ENCODE measurements around the gene BCL2A1.
"Not testable (repeated sequence)": the region's sequence is repeated elsewhere in the genome, so short reads cannot be mapped to it uniquely, and the experiment has no call there.

The BCL2A1 gene

DNA sequence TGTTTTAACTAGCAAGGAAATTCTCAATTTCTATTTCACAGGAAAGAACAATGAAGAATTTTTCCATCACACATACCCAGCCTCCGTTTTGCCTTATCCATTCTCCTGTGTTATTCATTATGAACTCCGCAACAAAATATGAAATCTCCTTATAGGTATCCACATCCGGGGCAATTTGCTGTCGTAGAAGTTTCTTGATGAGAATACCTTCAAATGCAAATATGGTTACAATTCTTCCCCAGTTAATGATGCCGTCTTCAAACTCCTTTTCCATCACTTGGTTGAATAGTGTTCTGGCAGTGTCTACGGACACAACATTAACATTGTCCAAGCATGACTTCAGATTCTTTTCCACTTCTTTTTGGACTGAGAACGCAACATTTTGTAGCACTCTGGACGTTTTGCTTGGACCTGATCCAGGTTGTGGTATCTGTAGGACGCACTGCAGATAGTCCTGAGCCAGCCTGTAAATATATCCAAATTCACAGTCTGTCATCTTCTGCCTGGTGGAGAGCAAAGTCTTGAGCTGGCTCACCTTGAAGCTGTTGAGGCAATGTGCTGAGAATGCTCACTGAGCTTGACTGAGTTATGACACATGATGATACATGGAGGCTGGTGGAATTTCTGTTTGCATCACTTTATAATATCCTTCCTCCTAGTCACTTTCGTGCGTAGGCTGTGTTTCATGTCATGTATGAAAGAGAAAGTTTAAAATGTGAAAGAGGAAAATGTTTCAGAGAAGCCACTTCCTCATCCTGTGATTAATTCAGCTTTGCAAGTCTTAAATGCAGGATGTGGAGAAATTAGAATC is at the start of gene BCL2A1:
TSS of gene BCL2A1 (minus strand) at position 573 of the 811 bp plus-strand sequence. CDS start at position 496, 77 bp downstream.
- DNase-seq (ENCODE audit: low read depth, low spot score): peak; percentile 36

DNA sequence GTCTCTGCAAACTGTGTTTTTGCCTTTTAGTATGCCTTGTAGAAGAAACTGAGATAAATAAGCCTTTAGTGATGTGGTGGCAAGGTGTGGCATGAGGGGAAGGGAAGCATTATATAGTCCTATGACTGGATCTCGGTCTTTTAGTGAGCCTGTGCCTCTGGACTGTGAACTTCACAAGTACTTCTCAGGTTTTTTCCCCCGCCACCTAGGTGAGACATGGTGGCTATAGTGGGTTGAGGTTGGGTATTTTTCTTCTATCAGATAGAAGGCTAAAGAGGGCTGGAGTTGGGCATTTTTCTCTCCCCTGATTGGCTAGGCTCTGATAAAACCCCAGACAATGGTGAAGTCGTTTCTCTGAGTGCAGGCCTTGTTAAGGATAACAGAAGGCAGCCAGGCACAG is 49.7 kb upstream of the BCL2A1 start:
- DNase-seq (ENCODE audit: low read depth, low spot score): no peak

DNA sequence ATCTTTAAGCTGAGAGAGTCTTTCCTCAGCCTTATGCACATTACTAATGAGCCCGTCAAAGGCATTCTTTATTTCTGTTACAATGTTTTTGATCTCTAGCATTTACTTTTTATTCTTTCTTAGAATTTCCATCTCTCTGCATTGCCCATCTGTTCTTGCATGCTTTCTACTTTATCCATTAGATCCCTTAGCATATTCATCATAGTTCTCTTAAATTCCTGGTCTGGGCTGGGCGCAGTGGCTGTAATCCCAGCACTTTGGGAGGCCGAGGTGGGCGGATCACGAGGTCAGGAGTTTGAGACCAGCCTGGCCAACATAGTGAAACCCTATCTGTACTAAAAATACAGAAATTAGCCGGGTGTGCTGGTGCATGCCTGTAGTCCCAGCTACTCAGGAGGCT is 49.2 kb upstream of the BCL2A1 start:
- DNase-seq (ENCODE audit: low read depth, low spot score): not testable (repeated sequence)

DNA sequence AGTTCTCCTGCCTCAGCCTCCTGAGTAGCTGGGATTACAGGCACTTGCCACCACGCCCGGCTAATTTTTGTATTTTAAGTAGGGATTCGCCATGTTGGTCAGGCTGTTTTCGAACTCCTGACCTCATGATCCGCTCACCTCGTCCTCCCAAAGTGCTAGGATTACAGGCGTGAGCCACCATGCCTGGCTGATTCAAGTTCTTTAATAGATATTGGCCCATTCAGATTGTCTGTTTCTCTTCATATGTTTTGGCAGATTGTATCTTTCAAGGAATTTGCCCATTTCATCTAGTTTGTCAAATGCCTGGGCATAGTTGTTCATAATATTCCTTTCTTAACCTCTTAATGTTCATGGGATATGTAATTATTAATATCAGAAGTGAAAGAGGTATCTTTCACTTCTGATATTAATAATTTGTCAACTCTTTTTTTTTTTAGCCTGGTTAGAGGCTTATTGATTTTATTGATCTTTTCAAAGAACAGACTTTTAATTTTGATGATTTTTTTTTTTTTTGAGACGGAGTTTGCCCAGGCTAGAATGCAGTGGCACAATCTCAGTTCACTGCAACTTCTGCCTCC is 48.3 kb upstream of the BCL2A1 start:
- no peak for DNase-seq (ENCODE audit: low read depth, low spot score)

DNA sequence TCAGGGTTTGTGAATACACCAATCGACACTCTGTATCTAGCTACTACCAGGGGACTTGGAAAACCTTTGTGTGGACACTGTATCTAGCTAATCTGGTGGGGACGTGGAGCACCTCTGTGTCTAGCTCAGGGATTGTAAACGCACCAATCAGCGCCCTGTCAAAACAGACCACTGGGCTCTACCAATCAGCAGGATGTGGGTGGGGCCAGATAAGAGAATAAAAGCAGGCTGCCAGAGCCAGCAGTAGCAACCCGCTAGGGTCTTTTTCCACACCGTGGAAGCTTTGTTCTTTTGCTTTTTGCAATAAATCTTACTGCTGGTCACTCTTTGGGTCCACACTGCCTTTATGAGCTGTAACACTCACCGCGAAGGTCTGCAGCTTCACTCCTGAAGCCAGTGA is 46.1 kb upstream of the BCL2A1 start:
- not testable (repeated sequence) for DNase-seq (ENCODE audit: low read depth, low spot score)

DNA sequence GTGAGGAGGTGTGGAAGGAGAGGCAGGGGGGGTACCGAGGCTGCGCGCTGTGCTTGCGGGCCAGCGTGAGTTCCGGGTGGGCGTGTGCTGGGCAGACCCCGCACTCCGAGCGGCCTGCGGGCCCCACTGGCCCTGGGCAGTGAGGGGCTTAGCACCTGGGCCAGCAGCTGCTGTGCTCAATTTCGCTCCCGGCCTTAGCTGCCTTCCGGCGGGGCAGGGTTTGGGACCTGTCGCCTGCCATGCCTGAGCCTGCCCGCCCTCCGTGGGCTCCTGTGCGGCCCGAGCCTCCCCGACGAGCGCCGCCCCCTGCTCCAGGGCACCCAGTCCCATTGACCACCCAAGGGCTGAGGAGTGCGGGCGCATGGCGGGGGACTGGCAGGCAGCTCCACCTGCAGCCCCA is 45.5 kb upstream of the BCL2A1 start:
- not testable (repeated sequence) for DNase-seq (ENCODE audit: low read depth, low spot score)

DNA sequence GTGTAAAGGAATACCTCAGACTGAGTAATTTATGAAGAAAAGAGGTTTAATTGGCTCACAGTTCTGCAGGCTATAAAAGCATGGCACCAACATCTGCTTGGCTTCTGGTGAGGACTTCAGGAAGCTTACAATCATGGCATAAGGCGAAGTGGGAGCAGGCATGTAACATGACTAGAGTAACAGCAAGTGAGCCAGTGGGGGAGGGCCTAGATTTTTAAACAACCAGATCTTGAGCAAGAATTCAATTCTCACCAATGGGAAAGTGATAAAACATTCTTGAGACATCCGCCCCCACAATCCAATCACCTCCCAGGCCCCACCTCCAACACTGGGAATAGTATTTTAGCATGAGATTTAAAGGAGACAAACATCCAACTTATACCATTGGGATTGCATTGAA is 44.2 kb upstream of the BCL2A1 start:
- DNase-seq (ENCODE audit: low read depth, low spot score): no peak

DNA sequence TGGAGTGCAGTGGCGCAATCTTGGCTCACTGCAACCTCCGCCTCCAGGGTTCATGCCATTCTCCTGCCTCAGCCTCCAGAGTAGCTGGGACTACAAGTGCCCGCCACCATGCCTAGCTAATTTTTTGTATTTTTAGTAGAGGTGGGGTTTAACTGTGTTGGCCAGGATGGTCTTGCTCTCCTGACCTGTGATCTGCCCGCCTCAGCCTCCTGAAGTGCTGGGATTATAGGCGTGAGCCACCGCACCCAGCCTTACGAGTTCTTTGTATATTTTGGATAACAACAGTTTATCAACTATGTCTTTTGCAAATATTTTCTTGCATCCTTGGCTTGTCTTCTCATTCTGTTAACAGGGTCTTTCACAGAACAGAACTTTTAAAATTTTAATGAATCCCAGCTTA is 43.2 kb upstream of the BCL2A1 start:
- not testable (repeated sequence) for DNase-seq (ENCODE audit: low read depth, low spot score)

DNA sequence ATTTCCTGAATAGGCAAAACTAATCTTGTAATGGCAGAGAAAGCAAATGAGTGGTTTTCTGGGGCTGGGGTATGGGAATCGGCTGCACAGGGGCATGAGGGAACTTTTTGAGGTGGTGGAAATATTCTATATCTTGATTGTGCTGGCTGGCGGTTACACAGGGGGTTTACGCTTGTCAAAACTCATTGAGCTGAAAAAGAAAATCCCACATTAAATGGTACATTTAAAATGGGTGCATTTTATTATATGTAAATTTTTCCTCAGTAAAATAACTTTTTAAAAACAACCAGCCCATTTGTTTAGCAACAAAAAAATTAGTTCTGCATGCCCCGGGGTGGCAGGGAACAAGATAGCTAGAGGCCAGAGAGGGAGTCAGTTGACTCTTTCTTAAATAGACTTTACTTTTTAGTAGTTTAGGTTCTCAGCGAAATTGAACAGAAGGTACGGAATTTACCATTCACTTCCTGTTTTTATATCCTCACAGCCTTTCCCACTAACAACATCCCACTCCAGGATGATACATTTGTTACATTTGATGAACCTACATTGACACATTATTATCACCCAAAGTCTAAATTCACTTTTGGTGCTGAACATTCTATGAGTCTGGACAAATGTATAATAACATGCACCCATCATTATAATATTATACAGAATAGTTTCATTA is 41.2 kb upstream of the BCL2A1 start:
- no peak for DNase-seq (ENCODE audit: low read depth, low spot score)

DNA sequence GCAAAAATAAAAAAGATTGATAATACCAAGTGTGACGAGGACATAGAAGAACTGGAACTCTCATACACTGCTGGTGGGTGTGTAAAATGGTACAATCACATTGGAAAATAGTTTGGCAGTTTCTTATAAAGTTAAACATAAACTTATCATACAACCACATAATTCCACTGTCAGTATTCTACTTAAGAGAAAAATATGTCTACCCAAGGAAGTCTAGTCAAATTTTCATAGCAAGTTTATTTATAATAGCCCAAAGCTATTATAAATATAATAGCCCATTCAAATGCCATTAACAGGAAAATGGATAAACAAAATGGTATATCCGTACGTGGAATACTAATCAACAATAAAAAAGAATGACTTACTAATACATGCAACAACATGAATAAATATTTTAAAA is 40.6 kb upstream of the BCL2A1 start:
- DNase-seq (ENCODE audit: low read depth, low spot score): no peak

DNA sequence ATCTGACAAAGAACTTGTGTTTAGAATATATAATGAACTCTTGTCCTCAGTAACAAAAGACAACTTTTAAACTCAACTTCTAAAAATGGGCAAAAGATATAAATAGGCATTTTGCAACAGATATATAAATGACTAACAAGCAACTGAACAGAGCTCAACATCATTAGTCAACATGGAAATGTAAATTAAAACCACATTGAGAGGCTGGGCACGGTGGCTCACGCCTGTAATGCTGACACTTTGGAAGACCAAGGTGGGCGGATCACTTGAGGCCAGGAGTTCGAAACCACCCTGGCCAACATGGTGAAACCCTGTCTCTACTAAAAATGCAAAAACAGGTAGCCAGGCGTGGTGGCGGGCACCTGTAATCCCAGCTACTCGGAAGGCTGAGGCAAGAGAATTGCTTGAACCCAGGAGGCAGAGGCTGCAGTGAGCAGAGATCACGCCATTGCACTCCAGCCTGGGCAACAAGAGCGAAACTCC is 40.1 kb upstream of the BCL2A1 start:
- peak; percentile 53 for DNase-seq (ENCODE audit: low read depth, low spot score)

DNA sequence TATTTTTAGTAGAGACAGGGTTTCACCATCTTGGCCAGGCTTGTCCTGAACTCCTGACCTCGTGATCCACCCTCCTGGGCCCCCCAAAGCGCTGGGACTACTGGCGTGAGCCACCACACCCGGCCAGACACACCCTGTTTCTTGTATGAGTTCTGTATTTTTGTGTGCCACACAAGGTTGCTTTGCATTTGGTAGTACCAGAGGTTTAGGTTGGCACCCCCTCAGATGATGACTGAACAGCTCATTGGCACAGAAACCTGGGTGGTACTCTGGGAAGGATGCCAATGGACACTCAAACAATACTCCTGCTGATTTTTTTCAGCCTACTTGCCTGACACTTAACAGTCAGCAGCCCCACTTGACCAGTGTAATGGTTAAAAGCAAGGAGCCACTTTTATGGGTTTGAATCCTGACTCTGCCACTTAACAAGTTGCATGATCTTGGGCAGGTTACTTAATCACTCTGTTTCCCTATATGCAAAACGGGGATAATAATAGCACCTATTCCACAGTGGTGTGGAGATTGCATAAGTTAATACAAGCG is 39.2 kb upstream of the BCL2A1 start:
- peak; percentile 51 for DNase-seq (ENCODE audit: low read depth, low spot score)

DNA sequence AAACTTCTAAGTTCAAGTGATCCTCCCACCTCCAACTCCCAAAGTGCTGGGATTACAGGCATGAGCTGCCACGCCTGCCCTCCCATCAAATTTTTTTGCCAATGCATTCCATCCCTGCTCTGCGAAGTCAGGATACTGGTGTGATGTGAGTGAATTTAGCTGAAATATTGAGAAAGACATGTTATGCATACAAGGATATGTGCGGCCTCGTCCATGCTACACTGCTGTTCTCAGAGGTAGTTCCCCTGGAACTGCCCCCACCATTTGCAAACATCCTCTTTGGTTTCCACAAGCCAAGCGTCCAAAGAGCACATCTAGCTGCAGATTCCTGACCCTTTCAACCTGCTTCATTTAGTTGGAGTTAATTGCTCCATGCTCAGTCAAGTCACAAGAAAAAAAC is 36.5 kb upstream of the BCL2A1 start:
- no peak for DNase-seq (ENCODE audit: low read depth, low spot score)

DNA sequence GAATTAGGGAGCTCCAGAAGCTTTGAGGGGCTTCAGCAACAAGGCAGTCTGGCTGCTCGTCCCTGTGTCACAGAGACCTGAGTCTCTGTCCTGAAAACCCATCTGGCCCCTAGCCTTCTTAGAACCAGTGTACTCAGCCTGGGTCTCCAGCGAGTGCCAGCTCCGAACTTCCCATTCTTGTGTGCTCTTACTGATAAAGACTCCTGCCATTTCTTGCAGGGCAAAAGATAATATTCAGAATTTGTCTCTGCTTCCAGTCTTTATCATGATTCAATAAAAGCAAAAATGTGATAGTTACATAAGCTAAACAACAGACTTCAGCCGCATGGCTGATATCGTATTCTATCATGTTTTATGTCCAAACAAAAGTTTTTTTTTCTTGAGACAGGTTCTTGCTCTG is 36.0 kb upstream of the BCL2A1 start:
- no peak for DNase-seq (ENCODE audit: low read depth, low spot score)

DNA sequence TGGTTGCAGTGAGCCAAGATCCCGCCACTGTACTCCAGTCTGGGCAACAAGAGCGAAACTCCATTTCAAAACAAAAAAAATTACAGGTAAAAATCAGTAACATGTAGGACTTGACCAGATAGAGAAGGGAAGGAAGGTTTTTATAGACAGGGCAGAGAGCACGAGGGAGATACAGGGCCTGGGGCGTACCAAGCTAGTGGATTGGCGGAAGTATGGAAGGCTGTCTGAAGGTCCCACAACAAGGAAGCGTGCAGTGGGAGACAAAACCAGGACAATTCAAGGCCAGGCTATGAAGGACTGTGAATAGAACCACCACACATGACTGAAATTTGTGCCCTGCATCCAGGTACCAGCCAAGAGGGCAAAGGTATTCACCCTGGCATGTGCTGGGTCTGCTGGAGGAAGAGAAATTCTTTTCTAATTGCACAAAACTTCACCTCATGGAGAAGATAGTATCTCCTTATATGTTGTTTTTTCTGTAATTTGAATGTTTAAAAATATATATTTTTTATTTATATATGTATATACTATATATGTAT is 33.0 kb upstream of the BCL2A1 start:
- no peak for DNase-seq (ENCODE audit: low read depth, low spot score)

DNA sequence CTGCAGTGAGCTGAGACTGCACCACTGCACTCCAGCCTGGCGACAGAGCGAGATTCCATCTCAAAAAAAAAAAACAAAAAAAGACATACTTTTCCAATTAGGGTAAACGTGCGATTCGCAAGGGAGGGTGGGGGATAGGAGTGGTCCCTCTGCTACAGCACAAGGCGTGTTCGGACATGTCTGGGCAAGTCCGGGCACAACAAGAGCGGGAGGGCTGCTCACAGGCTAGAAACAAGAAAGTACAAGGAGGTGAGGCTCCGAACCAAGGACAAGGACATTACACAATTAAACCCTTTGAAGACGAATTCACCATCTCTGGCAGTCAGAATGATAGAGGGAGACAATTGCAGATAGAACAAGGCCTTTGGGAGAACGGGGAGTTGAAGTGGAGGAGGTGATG is 32.2 kb upstream of the BCL2A1 start:
- no peak for DNase-seq (ENCODE audit: low read depth, low spot score)

DNA sequence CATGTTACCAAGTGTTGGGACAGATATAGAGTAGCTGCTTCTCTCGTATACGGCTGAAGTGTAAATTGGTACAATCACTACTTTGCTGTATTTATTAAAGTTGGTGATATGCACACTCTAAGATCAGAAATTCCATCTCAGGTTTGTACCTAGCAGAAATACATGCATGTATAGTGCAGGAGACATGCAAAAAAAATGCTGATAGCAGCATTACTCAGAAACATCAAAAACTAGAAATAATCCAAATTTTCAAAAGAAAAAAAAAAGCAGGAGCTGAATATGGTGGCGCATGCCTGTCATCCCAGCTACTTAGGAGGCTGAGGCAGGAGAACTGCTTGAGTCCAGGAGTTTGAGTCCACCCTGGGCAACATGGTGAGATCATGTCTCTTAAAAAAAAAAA is 31.3 kb upstream of the BCL2A1 start:
- DNase-seq (ENCODE audit: low read depth, low spot score): no peak

DNA sequence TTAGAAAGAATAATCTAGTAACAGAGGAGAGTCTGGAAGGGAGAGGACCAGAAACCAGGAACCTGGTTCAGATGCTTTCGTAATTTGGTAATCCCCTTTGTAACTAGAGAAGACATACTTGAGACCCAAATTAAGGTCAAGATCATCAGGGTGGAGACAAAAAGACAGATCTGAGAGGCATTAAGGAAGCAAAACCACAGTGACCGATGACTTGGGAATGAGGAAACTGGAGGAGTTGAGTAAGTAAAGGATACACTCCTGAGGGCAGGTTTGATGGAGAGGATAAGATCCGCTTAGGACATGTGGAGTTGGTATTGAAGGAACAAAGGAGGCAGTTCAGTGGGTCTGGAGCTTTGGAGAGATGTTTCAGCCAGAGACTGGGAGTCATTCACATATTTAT is 23.6 kb upstream of the BCL2A1 start:
- no peak for DNase-seq (ENCODE audit: low read depth, low spot score)

DNA sequence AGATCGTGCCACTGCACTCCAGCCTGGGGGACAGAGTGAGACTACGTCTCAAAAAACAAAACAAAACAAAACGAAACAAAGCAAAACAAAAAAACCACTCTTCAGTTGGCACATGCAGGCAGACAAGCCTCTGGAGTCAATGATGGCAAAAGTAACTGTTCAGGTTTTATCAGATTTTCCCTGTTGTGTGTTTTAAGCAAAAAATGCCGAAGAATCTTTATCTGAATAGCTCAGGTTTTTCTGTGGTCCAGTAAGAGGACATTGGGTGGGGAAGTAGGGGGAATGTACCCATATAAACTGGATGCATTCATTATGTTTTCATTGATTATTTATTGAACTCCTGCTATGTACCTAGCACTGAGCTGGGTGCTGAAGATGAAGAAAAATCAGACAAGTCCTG is 20.8 kb upstream of the BCL2A1 start:
- no peak for DNase-seq (ENCODE audit: low read depth, low spot score)

DNA sequence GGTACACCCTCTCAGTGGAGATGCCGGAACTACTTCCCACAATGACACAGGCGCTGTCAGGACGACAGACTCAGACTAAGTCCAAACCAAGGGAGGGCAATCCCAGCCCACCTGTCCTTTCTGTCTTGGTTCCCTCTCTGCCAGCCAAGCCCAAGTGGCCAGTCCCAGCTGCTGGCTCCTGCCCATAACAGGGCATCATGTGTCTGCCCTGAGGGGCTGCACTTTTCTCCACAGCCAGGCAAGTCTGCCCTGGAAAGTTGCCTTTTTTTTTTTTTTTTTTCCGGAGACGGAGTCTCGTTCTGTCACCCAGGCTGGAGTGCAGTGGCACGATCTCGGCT is 20.0 kb upstream of the BCL2A1 start:
- DNase-seq (ENCODE audit: low read depth, low spot score): no peak

DNA sequence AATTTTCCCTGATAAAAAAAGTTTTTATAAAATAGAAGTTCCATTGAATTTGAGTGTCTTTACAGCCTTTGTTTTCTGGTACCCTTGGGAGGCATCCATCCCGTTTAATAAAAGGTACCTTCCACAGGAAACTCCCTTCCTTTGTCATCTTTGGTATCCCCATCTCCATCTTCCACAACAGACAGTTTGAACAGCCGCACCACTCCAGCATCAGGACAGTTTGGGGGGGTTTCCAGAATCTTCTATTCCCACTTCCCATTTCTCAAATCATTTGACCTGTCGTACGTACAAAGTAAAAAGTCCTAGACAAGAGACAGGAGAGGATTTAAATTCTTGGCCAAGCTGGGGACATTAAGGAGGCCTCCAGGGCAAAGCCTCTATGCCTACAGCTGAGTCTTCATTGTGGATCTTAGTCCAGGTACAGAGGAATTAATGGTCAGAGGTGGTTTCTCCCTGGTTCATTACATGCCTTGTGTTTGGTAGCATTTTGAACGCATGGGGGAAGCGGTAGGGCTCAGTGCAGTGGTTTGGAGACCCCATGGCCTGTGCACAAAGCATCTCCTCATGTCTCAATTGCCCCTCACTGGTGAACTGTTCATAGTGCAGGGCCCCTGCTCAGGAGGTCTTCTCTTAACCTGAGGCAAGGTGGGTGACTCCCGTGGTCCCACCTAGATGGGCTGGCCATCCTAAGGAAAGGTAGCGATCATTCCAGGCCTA is 19.4 kb upstream of the BCL2A1 start:
- DNase-seq (ENCODE audit: low read depth, low spot score): no peak

DNA sequence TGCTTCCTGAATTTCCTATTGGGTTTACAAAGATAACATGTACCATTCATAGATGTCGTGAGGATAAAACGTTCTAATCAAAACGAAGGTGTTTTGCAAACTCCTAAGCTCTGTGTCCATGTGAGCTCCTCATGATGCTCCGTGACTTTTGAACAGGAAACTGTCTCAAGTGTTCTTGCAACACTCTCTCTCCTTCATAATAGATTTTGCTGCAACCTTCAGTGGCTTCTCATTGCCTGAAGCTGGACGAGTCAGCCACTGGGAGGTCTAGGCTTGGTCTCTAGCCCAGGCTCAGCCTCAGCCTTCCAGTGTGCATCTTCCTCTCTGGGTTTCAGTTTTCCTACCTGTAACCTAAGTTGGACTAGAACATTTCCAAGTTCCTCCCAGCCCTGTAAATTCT is 18.7 kb upstream of the BCL2A1 start:
- no peak for DNase-seq (ENCODE audit: low read depth, low spot score)

All from astrocyte of the hippocampus (primary cell).